Lower leg skin (tissue), 3 donors: ENCODE data around the gene NOL11.
"Not testable (repeated sequence)": the region's sequence is repeated elsewhere in the genome, so short reads cannot be mapped to it uniquely, and the experiment has no call there.

Experiments used
- POLR2A ChIP-seq, 2 donors: fragments of 450-650 bp; IDR thresholded peaks; one replicate each; pipeline ENCODE4 v1.6.1; 2016 to 2017; ENCODE audit warnings: antibody characterized with exemption in 2 of 2, mild to moderate bottlenecking in 1 of 2, moderate library complexity in 1 of 2
- TF ChIP-seq, protein P1 (sequence below), 3 donors: fragments of 450-650 bp; IDR thresholded peaks; one replicate each; pipeline ENCODE4 v1.5.1; 2016; ENCODE audit warnings: antibody characterized with exemption in 3 of 3, mild to moderate bottlenecking in 3 of 3, moderate library complexity in 2 of 3

DNA sequence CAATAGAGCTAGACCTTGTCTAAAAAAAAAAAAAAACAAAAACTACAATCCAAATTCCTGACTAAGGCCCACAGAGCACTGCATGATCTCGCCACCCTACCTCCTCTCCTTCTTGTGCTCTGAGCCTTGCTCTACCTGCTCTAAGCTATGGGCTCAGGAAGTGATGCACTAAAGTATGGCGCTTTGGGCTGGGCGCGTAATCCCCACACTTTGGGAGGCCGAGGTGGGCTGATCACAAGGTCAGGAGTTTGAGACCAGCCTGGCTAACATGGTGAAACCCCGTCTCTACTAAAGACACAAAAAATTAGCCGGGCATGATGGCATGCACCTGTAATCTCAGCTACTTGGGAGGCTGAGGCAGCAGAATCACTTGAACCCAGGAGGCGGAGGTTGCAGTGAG lies 37.0 kb downstream of the NOL11 start:
- TF ChIP-seq, protein P1, sequence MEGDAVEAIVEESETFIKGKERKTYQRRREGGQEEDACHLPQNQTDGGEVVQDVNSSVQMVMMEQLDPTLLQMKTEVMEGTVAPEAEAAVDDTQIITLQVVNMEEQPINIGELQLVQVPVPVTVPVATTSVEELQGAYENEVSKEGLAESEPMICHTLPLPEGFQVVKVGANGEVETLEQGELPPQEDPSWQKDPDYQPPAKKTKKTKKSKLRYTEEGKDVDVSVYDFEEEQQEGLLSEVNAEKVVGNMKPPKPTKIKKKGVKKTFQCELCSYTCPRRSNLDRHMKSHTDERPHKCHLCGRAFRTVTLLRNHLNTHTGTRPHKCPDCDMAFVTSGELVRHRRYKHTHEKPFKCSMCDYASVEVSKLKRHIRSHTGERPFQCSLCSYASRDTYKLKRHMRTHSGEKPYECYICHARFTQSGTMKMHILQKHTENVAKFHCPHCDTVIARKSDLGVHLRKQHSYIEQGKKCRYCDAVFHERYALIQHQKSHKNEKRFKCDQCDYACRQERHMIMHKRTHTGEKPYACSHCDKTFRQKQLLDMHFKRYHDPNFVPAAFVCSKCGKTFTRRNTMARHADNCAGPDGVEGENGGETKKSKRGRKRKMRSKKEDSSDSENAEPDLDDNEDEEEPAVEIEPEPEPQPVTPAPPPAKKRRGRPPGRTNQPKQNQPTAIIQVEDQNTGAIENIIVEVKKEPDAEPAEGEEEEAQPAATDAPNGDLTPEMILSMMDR (IDR thresholded peaks at IDR 0.05), result not testable (repeated sequence)
- TF ChIP-seq POLR2A (IDR thresholded peaks at IDR 0.05), result not testable (repeated sequence)
